ENCODE data around the gene WDR62.

DNA sequence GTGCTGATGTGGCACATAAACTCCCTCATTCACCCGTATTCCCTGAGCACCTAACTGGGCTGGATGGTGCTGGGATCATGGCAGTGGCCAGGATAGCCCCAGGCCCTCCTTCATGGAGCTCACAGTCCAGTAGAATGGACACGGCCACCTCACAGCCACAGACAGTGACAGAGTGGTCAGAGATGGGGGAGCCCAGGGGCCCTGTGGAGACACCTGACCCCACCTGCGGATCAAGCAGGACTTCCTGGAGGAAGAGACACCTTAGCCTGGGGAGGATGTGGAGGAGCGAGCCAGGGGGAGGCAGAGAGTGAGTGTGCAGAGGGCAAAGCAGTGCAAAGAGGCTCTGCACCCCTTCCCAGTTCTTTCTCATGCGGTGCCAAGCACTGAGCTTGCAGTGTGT is 35.1 kb downstream of the WDR62 start:
- TF ChIP-seq POLR2AphosphoS5 (IDR thresholded peaks at IDR 0.05), result no peak
- TF ChIP-seq CTCF (IDR thresholded peaks at IDR 0.05; ENCODE audit: poor library complexity, severe bottlenecking), result no peak
- no peak for TF ChIP-seq EZH2 (IDR thresholded peaks at IDR 0.05; ENCODE audit: borderline replicate concordance, insufficient read depth, low read length, poor library complexity, severe bottlenecking)
- no peak for TF ChIP-seq EP300 (conservative IDR thresholded peaks at IDR 0.05; ENCODE audit: poor library complexity, severe bottlenecking)
- no peak for TF ChIP-seq RAD21 (conservative IDR thresholded peaks at IDR 0.05)
- no peak for TF ChIP-seq REST (IDR thresholded peaks at IDR 0.05; ENCODE audit: borderline replicate concordance)
- no peak for TF ChIP-seq SMC3 (conservative IDR thresholded peaks at IDR 0.05; ENCODE audit: poor library complexity)
- no peak for TF ChIP-seq TAF1 (IDR thresholded peaks at IDR 0.05; ENCODE audit: low read depth)

Data from neural cell (in vitro differentiated cells).